CD4-positive, alpha-beta memory T cell (primary cell): Measurements from ENCODE around the gene PBRM1. TPM values are rescaled to one million over a fixed set of nuclear protein-coding genes. Genes with fewer than 3 reads are reported as not detected.

ENCODE experiments used
- CTCF ChIA-PET: fragments of 350-600 bp; sonication (Branson Sonifier 250); formaldehyde crosslinking; loops from one replicate; lab custom pipeline; 2021; ENCODE audit warnings: inconsistent platforms; ENCODE audit not compliant: partially characterized antibody; lab: Charles Lee
- POLR2A ChIA-PET: fragments of 350-600 bp; sonication (Branson Sonifier 250); formaldehyde crosslinking; loops from one replicate; lab custom pipeline; 2021; ENCODE audit not compliant: partially characterized antibody; lab: Charles Lee
- DNase-seq, 5 donors: peaks; one replicate each; pipeline versions ENCODE4 v3.0.0 to v3.0.0-alpha.2; 2020 to 2022; ENCODE audit warnings: mixed read lengths in 1 of 5
- H3K27ac ChIP-seq: one replicate; pipeline ENCODE4 v1.7.0; 2013; ENCODE audit warnings: low read depth, low read length
- H3K27me3 ChIP-seq: 2 replicates; pipeline ENCODE4 v1.7.0; 2013; ENCODE audit warnings: mild to moderate bottlenecking, low read length, moderate library complexity; ENCODE audit not compliant: insufficient read depth
- H3K36me3 ChIP-seq: 2 replicates; pipeline ENCODE4 v1.7.0; 2013; ENCODE audit warnings: mild to moderate bottlenecking, low read length, moderate library complexity; ENCODE audit not compliant: insufficient read depth
- H3K4me1 ChIP-seq: 2 replicates; pipeline ENCODE4 v1.7.0; 2013; ENCODE audit warnings: mild to moderate bottlenecking, low read length, moderate library complexity; ENCODE audit not compliant: insufficient read depth
- H3K4me3 ChIP-seq, 2 donors: one replicate each; pipeline ENCODE4 v1.7.0; 2013; ENCODE audit warnings: low read length in 2 of 2, mild to moderate bottlenecking in 1 of 2
- H3K9me3 ChIP-seq, 2 donors: one replicate each; pipeline ENCODE4 v1.7.0; 2013; ENCODE audit warnings: low read length in 2 of 2, control low read depth in 1 of 2; ENCODE audit not compliant: control insufficient read depth in 1 of 2
- H3K27ac Mint-ChIP-seq, 7 donors: one replicate each; pipeline ENCODE4 v1.8.0; 2020 to 2021; ENCODE audit warnings: mixed read lengths in 7 of 7, mild to moderate bottlenecking in 6 of 7, inconsistent platforms in 3 of 7, moderate library complexity in 3 of 7
- H3K27me3 Mint-ChIP-seq, 2 donors: one replicate each; pipeline ENCODE4 v1.8.0; 2020 to 2021; ENCODE audit warnings: mixed read lengths in 2 of 2
- H3K36me3 Mint-ChIP-seq, 2 donors: one replicate each; pipeline ENCODE4 v1.8.0; 2020 to 2021; ENCODE audit warnings: mixed read lengths in 2 of 2, inconsistent platforms in 1 of 2, mild to moderate bottlenecking in 1 of 2
- H3K4me1 Mint-ChIP-seq, 4 donors: one replicate each; pipeline ENCODE4 v1.8.0; 2020 to 2021; ENCODE audit warnings: mixed read lengths in 4 of 4, mild to moderate bottlenecking in 1 of 4
- H3K4me3 Mint-ChIP-seq, 8 donors: one replicate each; pipeline ENCODE4 v1.8.0; 2020 to 2021; ENCODE audit warnings: mixed read lengths in 8 of 8, mild to moderate bottlenecking in 7 of 8, moderate library complexity in 6 of 8, inconsistent platforms in 3 of 8
- H3K9me3 Mint-ChIP-seq, 8 donors: one replicate each; pipeline ENCODE4 v1.8.0; 2020 to 2021; ENCODE audit warnings: mixed read lengths in 8 of 8, mild to moderate bottlenecking in 5 of 8, inconsistent platforms in 3 of 8, moderate library complexity in 1 of 8
- intact Hi-C: fragments of 100-400 bp; cut with micrococcal nuclease; formaldehyde crosslinking; loops from one replicate; pipeline ENCODE4 v1.15.1; 2023
- polyA plus RNA-seq, 2 donors: library from polyadenylated mRNA; unstranded; fragments of 300-500 nt; fragmentation: Illumina TruSeq; gene quantifications; one replicate each; pipeline ENCODE4 v1.2.3, GENCODE V29; 2021
- total RNA-seq, 2 experiments: library from RNA; stranded (reverse); gene quantifications; one replicate each; pipeline ENCODE4 v1.2.3, GENCODE V29; 2021

The PBRM1 gene
- total and polyA plus RNA-seq, 4 experiments from 2014 or later: 67.9 to 91.6 (median 76.3) TPM

- Mint-ChIP-seq H3K27ac (no peak overlapping the region), H3K9me3 (peaks cover 0 to 2% (median 0%) of the 10 kb centered on the region in 8 donors), H3K36me3 (peaks cover 6 to 9% of the 10 kb centered on the region in 2 donors), H3K27me3 (no peaks in the 10 kb centered on the region), H3K4me3 (no peak overlapping the region), H3K4me1 (peaks cover 1 to 6% (median 3%) of the 10 kb centered on the region in 4 donors)
- H3K27ac ChIP-seq: no peak overlapping the region
- no peaks in the 10 kb centered on the region for H3K27me3 ChIP-seq
- no peaks in the 10 kb centered on the region for H3K9me3 ChIP-seq
- no peak for DNase-seq
- H3K4me3 ChIP-seq: no peak overlapping the region
- H3K36me3 ChIP-seq: peaks cover 6% of the 10 kb centered on the region
- ChIA-PET CTCF (no interaction called here), POLR2A (no interaction called here)
- no peaks in the 10 kb centered on the region for H3K4me1 ChIP-seq
- intact Hi-C loops: no loop called here
Observed at GRCh38 chr3:52714335-52715302, 28.9 kb upstream of the PBRM1 start.

- Histone ChIP-seq H3K9me3 (no peaks in the 10 kb centered on the region), H3K36me3 (peaks cover 18% of the 10 kb centered on the region), H3K27ac (no peak overlapping the region), H3K4me1 (peaks cover 7% of the 10 kb centered on the region), H3K4me3 (no peak overlapping the region), H3K27me3 (no peaks in the 10 kb centered on the region)
- Mint-ChIP-seq H3K9me3 (no peaks in the 10 kb centered on the region), H3K4me1 (peaks cover 3 to 10% (median 5%) of the 10 kb centered on the region in 4 donors), H3K27ac (peak overlapping the region in 2 of 7 donors; percentile 22 to 43), H3K27me3 (no peaks in the 10 kb centered on the region), H3K4me3 (no peak overlapping the region), H3K36me3 (peaks cover 0 to 16% of the 10 kb centered on the region in 2 donors)
- intact Hi-C loops: no loop called here
- ChIA-PET POLR2A (no interaction called here), CTCF (no interaction called here)
- DNase-seq: no peak
Observed at GRCh38 chr3:52712291-52713212, 26.8 kb upstream of the PBRM1 start.

- Histone ChIP-seq H3K27ac (no peak overlapping the region), H3K9me3 (no peaks in the 10 kb centered on the region), H3K36me3 (peaks cover 18% of the 10 kb centered on the region), H3K4me1 (peaks cover 20% of the 10 kb centered on the region), H3K4me3 (no peak overlapping the region), H3K27me3 (no peaks in the 10 kb centered on the region)
- Mint-ChIP-seq H3K4me1 (peaks cover 7 to 22% (median 14%) of the 10 kb centered on the region in 4 donors), H3K4me3 (no peak overlapping the region), H3K27ac (peak overlapping the region in 1 of 7 donors; percentile 78), H3K27me3 (no peaks in the 10 kb centered on the region), H3K36me3 (peaks cover 0 to 25% of the 10 kb centered on the region in 2 donors), H3K9me3 (no peaks in the 10 kb centered on the region)
- no peak for DNase-seq
- POLR2A ChIA-PET: no interaction called here
- CTCF ChIA-PET: no interaction called here
- intact Hi-C loops: no loop called here
Observed at GRCh38 chr3:52710512-52710911, 24.8 kb upstream of the PBRM1 start.

- H3K4me3 Mint-ChIP-seq: peak overlapping the region; percentile 52 to 84 (median 68)
- no peaks in the 10 kb centered on the region for H3K9me3 Mint-ChIP-seq
- peaks cover 16 to 41% (median 27%) of the 10 kb centered on the region in 4 donors for H3K4me1 Mint-ChIP-seq
- peaks cover 0 to 30% of the 10 kb centered on the region in 2 donors for H3K36me3 Mint-ChIP-seq
- POLR2A ChIA-PET: interaction anchor here (3.6 kb wide), 1 partner anchor 22 kb away, joined by 26 read pairs; the partner anchor contains the start of genes GNL3 and PBRM1
- intact Hi-C loops: loop anchor here (2.0 kb wide), 1 partner anchor 63 kb away; the partner anchor contains the start of gene NEK4
- H3K27ac ChIP-seq: peak overlapping the region; percentile 5
- peaks cover 18% of the 10 kb centered on the region for H3K36me3 ChIP-seq
- H3K4me3 ChIP-seq: peak overlapping the region in 1 of 2 donors; percentile 8
- H3K4me1 ChIP-seq: peaks cover 39% of the 10 kb centered on the region
- no peaks in the 10 kb centered on the region for H3K27me3 ChIP-seq
- no peak for DNase-seq
- H3K27me3 Mint-ChIP-seq: no peaks in the 10 kb centered on the region
- peak overlapping the region; percentile 64 to 99 (median 86) for H3K27ac Mint-ChIP-seq
- H3K9me3 ChIP-seq: no peaks in the 10 kb centered on the region
- CTCF ChIA-PET: no interaction called here
Observed at GRCh38 chr3:52707585-52707984, 21.9 kb upstream of the PBRM1 start.

GRCh38 chr3:52705688-52706686, 20.3 kb upstream of the PBRM1 start, which contains the start of the genes GLT8D1 and SPCS1:
Gene GLT8D1, minus strand, starts transcription at chr3:52705791. Its CDS starts 5,331 bp downstream, at chr3:52700460.
Gene SPCS1, plus strand, starts transcription at chr3:52706106. Its CDS starts 141 bp downstream, at chr3:52706247.
- Mint-ChIP-seq H3K36me3 (peaks cover 0 to 28% of the 10 kb centered on the region in 2 donors), H3K4me3 (peak within 1 kb of the TSS; percentile 92 to 98 (median 96)), H3K9me3 (no peaks in the 10 kb centered on the region), H3K27ac (peak within 1 kb of the TSS; percentile 95 to 99 (median 97)), H3K27me3 (no peaks in the 10 kb centered on the region), H3K4me1 (peaks cover 16 to 41% (median 27%) of the 10 kb centered on the region in 4 donors)
- peaks cover 39% of the 10 kb centered on the region for H3K4me1 ChIP-seq
- CTCF ChIA-PET: no interaction called here
- intact Hi-C loops: loop anchor here (1.0 to 2.0 kb wide), 3 partner anchors 21 to 170 kb away; partner anchors contain the start of genes NEK4, PBRM1 and UQCC5
- H3K9me3 ChIP-seq: no peaks in the 10 kb centered on the region
- peak within 1 kb of the TSS; percentile 75 to 99 for H3K4me3 ChIP-seq
- DNase-seq: peak; percentile 88 to 92 (median 91)
- H3K27ac ChIP-seq: peak within 1 kb of the TSS; percentile 87
- peaks cover 12% of the 10 kb centered on the region for H3K36me3 ChIP-seq
- H3K27me3 ChIP-seq: no peaks in the 10 kb centered on the region
- POLR2A ChIA-PET: interaction anchor here (0.9 to 3.6 kb wide), 15 partner anchors 10 to 427 kb away, joined by 3 to 26 read pairs (median 6); partner anchors contain the start of genes GNL3, NEK4, PBRM1 and WDR82

GRCh38 chr3:52705438-52705687, 19.6 kb upstream of the PBRM1 start:
- H3K4me1 Mint-ChIP-seq: peaks cover 16 to 41% (median 27%) of the 10 kb centered on the region in 4 donors
- H3K27me3 Mint-ChIP-seq: no peaks in the 10 kb centered on the region
- intact Hi-C loops: no loop called here
- Histone ChIP-seq H3K27me3 (no peaks in the 10 kb centered on the region), H3K4me3 (peak overlapping the region; percentile 75 to 99), H3K36me3 (peaks cover 12% of the 10 kb centered on the region), H3K9me3 (no peaks in the 10 kb centered on the region), H3K4me1 (peaks cover 39% of the 10 kb centered on the region), H3K27ac (peak overlapping the region; percentile 87)
- DNase-seq: no peak
- CTCF ChIA-PET: no interaction called here
- H3K36me3 Mint-ChIP-seq: peaks cover 0 to 28% of the 10 kb centered on the region in 2 donors
- H3K4me3 Mint-ChIP-seq: peak overlapping the region; percentile 92 to 98 (median 96)
- no peaks in the 10 kb centered on the region for H3K9me3 Mint-ChIP-seq
- POLR2A ChIA-PET: interaction anchor here (0.9 to 3.6 kb wide), 13 partner anchors 9 to 427 kb away, joined by 3 to 26 read pairs (median 6); partner anchors contain the start of genes GNL3, NEK4, PBRM1 and WDR82
- H3K27ac Mint-ChIP-seq: peak overlapping the region; percentile 89 to 99 (median 96)
